HG03520 (cell line): ENCODE data around the gene NANOS1.

ENCODE experiments used
- ATAC-seq: cut with Tn5 transposase; IDR thresholded peaks from one replicate; pipeline ENCODE4 v1.9.1; 2021; ENCODE audit warnings: mild to moderate bottlenecking, moderate library complexity; ENCODE audit not compliant: unreplicated experiment

NANOS1 gene

GRCh38 chr10:119055472-119055871, 26.0 kb downstream of the NANOS1 start:
- ATAC-seq: no peak

GRCh38 chr10:119058010-119058409, 28.5 kb downstream of the NANOS1 start:
- ATAC-seq: no peak

GRCh38 chr10:119059557-119059956, 30.0 kb downstream of the NANOS1 start:
- no peak for ATAC-seq

GRCh38 chr10:119060107-119060506, 30.6 kb downstream of the NANOS1 start:
- no peak for ATAC-seq

GRCh38 chr10:119061352-119061751, 31.8 kb downstream of the NANOS1 start:
- ATAC-seq: no peak

- ATAC-seq: no peak
These were observed 32.4 kb downstream of the NANOS1 start for GRCh38 chr10:119061926-119062325.

GRCh38 chr10:119070395-119071165, 41.1 kb downstream of the NANOS1 start:
- no peak for ATAC-seq

- no peak for ATAC-seq
These were observed 44.1 kb downstream of the NANOS1 start for GRCh38 chr10:119073584-119073983.

GRCh38 chr10:119078422-119079179, 49.1 kb downstream of the NANOS1 start:
- ATAC-seq: no peak

GRCh38 chr10:119079599-119080520, 50.3 kb downstream of the NANOS1 start:
- ATAC-seq: peak; percentile 57

- peak; percentile 77 for ATAC-seq
These were observed 51.2 kb downstream of the NANOS1 start, which contains the start of gene EIF3A for GRCh38 chr10:119080521-119081259. Gene EIF3A, minus strand, starts transcription at chr10:119080817. Its CDS starts 141 bp downstream, at chr10:119080676.
